GM10248 (cell line): ENCODE results near the gene SPTLC3.

ENCODE experiments used
- CTCF ChIA-PET: fragments of 300-600 bp; sonication (Branson Sonifier 250); formaldehyde crosslinking; extraction: SDS; loops from one replicate; lab custom pipeline; 2021; ENCODE audit warnings: antibody characterized with exemption; lab: Yijun Ruan, JAX
- POLR2A ChIA-PET: fragments of 350-650 bp; sonication (Branson Sonifier 250); formaldehyde crosslinking; extraction: SDS; loops from one replicate; lab custom pipeline; 2020; ENCODE audit warnings: antibody characterized with exemption; lab: Yijun Ruan, JAX
- DNase-seq: peaks from one replicate; pipeline ENCODE4 v3.0.0; 2012; ENCODE audit errors: extremely low spot score
- TF ChIP-seq, protein P1 (sequence below): IDR thresholded peaks from 2 replicates; pipeline ENCODE4 v1.5.1; 2012; ENCODE audit warnings: mild to moderate bottlenecking, low read depth; ENCODE audit errors: extremely low read depth, missing control alignments, control extremely low read depth

The SPTLC3 gene

DNA sequence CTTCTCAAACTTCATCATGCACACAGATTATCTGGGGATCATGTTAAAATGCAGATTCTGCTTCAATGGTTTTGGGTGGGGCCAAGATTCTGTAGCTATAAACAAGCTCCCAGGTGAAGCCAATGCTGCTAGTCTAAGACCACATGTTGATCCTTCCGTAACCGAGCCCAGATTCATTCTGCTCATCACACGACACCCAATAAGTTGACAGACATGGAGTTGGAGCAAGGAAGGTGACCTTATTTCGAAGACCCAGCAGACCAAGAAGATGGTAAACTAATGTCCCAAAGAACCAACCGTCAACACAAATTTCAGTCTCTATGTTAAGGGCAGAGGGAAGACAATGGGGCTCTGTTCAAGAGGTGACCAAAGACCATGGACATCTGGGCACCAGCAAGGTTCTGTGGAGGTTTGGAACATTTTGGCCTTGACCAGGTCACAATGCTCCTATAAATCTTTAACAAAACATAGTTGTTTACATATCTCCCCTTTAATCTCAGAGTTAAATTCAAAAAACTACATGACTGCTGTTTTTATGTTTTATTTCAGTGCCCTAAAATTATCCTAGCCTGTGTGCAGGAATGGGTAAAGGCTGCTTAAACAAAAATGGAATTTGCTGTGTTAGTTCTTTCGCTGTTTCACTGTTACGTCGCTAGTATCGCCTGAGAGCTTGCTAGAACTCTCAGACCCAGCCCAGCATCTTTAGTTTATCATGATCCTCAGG lies 50.1 kb downstream of the SPTLC3 start:
- DNase-seq = no peak
- POLR2A ChIA-PET = no interaction called here
- TF ChIP-seq, protein P1, sequence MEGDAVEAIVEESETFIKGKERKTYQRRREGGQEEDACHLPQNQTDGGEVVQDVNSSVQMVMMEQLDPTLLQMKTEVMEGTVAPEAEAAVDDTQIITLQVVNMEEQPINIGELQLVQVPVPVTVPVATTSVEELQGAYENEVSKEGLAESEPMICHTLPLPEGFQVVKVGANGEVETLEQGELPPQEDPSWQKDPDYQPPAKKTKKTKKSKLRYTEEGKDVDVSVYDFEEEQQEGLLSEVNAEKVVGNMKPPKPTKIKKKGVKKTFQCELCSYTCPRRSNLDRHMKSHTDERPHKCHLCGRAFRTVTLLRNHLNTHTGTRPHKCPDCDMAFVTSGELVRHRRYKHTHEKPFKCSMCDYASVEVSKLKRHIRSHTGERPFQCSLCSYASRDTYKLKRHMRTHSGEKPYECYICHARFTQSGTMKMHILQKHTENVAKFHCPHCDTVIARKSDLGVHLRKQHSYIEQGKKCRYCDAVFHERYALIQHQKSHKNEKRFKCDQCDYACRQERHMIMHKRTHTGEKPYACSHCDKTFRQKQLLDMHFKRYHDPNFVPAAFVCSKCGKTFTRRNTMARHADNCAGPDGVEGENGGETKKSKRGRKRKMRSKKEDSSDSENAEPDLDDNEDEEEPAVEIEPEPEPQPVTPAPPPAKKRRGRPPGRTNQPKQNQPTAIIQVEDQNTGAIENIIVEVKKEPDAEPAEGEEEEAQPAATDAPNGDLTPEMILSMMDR = no peak
- CTCF ChIA-PET = interaction anchor here (1.1 to 1.4 kb wide), 2 partner anchors 13 to 46 kb away, joined by 3 to 4 read pairs; no protein-coding TSS in a partner anchor

DNA sequence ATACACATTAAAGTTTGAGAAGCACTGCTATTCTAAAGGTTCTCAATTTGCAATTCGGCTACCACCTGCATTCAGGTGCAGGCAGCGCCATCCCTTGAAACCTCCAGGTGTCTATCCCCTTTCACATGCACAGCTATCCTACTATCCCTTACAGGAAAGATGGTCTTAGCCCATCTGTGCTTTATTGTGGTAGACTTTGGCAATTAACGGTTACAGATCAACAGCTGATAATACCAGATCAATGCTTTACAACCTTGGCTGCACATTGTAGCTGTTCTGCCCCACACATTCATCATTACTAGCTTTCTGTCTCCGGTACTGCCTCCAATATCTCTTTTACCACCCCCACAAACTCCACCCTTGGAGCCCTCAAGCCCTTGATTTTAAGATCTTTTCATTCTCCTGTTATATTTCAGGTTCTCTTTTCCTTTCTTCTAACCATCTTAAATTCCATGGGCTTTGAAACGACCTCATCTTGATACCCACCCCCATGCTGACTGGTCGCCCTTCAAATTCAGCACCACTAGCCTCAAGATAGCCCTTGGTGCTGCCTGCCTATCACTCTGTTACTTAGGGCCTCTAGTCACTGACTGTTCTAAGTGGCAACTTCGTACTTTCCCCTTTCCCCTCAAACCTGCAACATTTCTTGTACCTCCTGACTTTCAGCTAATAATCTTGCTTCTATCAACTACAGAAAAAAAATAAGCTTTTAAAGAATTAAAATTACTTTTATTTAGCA lies 50.8 kb downstream of the SPTLC3 start:
- DNase-seq = no peak
- TF ChIP-seq, protein P1 = no peak
- ChIA-PET CTCF (interaction anchor here (1.1 to 1.4 kb wide), 2 partner anchors 13 to 45 kb away, joined by 3 to 4 read pairs; no protein-coding TSS in a partner anchor), POLR2A (no interaction called here)

DNA sequence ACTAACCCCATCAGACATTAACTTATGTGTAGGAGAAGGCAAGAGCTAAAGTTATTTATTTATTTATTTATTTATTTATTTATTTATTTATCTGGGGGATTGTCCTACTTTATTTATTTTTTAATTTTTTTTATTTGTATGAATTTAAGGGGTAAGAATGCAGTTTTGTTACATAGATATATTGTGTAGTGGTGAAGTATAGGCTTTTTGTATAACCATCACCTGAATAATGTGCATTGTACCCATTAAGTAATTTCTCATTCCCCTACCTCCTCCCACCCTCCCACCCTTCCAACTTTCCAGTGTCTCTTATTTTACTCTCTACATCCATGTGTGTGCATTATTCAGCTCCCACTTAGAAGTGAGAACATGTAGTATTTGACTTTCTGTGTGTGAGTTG lies 51.6 kb downstream of the SPTLC3 start:
- POLR2A ChIA-PET = no interaction called here
- TF ChIP-seq, protein P1 = no peak
- DNase-seq = no peak
- CTCF ChIA-PET = interaction anchor here (1.4 kb wide), 1 partner anchor 44 kb away, joined by 4 read pairs; no protein-coding TSS in a partner anchor

DNA sequence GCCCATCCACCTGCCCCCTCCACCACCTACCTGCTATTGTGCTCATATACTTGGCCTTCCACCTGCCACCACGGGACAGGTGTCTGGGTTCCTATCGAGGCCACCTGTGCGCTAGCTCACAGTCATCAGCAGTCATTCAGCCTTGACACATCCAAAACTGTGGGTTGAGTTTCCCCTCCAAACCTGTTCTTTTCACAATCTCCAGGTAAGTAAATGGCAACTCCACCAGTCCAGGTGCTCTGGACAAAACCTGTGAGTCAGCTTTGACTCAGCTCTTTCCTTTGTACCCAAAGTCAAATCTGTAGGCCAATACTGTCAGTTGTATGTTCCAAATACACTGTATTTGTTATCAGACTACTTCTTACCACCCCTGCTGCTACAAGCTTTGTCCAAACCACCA lies 52.6 kb downstream of the SPTLC3 start:
- DNase-seq = no peak
- ChIA-PET POLR2A (no interaction called here), CTCF (no interaction called here)
- TF ChIP-seq, protein P1 = no peak

DNA sequence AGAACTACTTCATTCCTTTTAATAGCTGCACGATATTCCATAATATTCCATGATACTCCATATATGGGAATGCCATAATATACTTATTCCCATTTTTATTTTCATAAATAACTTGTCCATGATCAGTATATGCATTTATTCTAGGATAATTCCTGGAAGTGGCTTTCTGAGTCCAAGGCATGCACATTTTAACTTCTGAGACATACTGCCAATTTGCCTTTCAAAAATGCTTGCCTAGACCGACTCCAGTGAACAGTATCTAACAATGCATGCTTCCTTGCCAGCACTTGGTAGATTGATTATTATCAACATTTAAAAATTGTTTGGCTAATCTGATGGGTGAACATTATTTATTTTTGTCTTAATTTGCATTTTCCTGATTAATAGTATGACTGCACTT lies 54.0 kb downstream of the SPTLC3 start:
- POLR2A ChIA-PET = no interaction called here
- no peak for DNase-seq
- TF ChIP-seq, protein P1 = no peak
- CTCF ChIA-PET = interaction anchor here (1.4 kb wide), 1 partner anchor 15 kb away, joined by 3 read pairs; no protein-coding TSS in a partner anchor

DNA sequence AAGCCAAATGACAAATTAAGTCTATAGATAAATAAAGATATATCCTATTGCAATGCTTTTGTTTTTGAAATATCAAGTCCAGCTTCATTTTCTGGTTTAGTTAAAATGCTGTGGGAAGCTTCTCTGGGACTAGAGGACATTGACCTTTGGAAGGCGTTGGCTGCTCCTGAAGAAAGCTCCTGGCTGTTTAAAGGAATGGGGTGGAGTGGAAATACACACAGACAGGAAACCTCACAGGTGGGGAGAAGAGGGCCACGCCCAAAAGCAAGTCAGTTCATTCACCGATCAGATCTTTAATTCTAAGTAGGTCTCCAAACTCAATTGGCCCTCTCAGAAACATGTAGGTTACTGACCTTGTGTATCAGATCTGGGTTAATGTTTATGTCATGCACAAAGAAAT lies 59.6 kb downstream of the SPTLC3 start:
- ChIA-PET POLR2A (no interaction called here), CTCF (no interaction called here)
- no peak for DNase-seq
- TF ChIP-seq, protein P1 = no peak
